Measurements from ENCODE around the gene TOE1.
"Not testable (repeated sequence)": the region's sequence is repeated elsewhere in the genome, so short reads cannot be mapped to it uniquely, and the experiment has no call there.

TOE1 gene

GRCh38 chr1:45354838-45355237 is 14.9 kb downstream of the TOE1 start:
- H3K9me3 Mint-ChIP-seq, result no peaks in the 10 kb centered on the region
- no peaks in the 10 kb centered on the region for H3K27me3 Mint-ChIP-seq (ENCODE audit: low read depth)
- peaks cover 8% of the 10 kb centered on the region for H3K4me1 Mint-ChIP-seq (ENCODE audit: low read depth)
- no peak overlapping the region for H3K27ac Mint-ChIP-seq
- H3K4me3 Mint-ChIP-seq, result no peak overlapping the region
- DNase-seq (ENCODE audit: low spot score), result no peak
- no peaks in the 10 kb centered on the region for H3K36me3 Mint-ChIP-seq (ENCODE audit: low read depth)

GRCh38 chr1:45355683-45356082 is 15.7 kb downstream of the TOE1 start:
- H3K4me3 Mint-ChIP-seq, result no peak overlapping the region
- peaks cover 6% of the 10 kb centered on the region for H3K4me1 Mint-ChIP-seq (ENCODE audit: low read depth)
- DNase-seq (ENCODE audit: low spot score), result no peak
- H3K27me3 Mint-ChIP-seq (ENCODE audit: low read depth), result no peaks in the 10 kb centered on the region
- no peaks in the 10 kb centered on the region for H3K9me3 Mint-ChIP-seq
- H3K27ac Mint-ChIP-seq, result no peak overlapping the region
- no peaks in the 10 kb centered on the region for H3K36me3 Mint-ChIP-seq (ENCODE audit: low read depth)

GRCh38 chr1:45356186-45356585 is 16.2 kb downstream of the TOE1 start:
- Mint-ChIP-seq H3K36me3 (ENCODE audit: low read depth) (no peaks in the 10 kb centered on the region), H3K9me3 (no peaks in the 10 kb centered on the region), H3K4me1 (ENCODE audit: low read depth) (peaks cover 6% of the 10 kb centered on the region), H3K27ac (no peak overlapping the region), H3K27me3 (ENCODE audit: low read depth) (no peaks in the 10 kb centered on the region), H3K4me3 (no peak overlapping the region)
- no peak for DNase-seq (ENCODE audit: low spot score)

- no peak overlapping the region for H3K4me3 Mint-ChIP-seq
- no peak for DNase-seq (ENCODE audit: low spot score)
- H3K27ac Mint-ChIP-seq, result no peak overlapping the region
- H3K9me3 Mint-ChIP-seq, result no peaks in the 10 kb centered on the region
- H3K27me3 Mint-ChIP-seq (ENCODE audit: low read depth), result no peaks in the 10 kb centered on the region
- H3K4me1 Mint-ChIP-seq (ENCODE audit: low read depth), result peaks cover 2% of the 10 kb centered on the region
- no peaks in the 10 kb centered on the region for H3K36me3 Mint-ChIP-seq (ENCODE audit: low read depth)
These were observed 20.0 kb downstream of the TOE1 start for GRCh38 chr1:45359882-45360513.

- not testable (repeated sequence) for H3K4me1 Mint-ChIP-seq (ENCODE audit: low read depth); H3K9me3 Mint-ChIP-seq; DNase-seq (ENCODE audit: low spot score); H3K36me3 Mint-ChIP-seq (ENCODE audit: low read depth); H3K4me3 Mint-ChIP-seq; H3K27me3 Mint-ChIP-seq (ENCODE audit: low read depth); H3K27ac Mint-ChIP-seq
These were observed 21.0 kb downstream of the TOE1 start for GRCh38 chr1:45360981-45361380.

GRCh38 chr1:45364294-45364693 is 24.3 kb downstream of the TOE1 start:
- H3K27me3 Mint-ChIP-seq (ENCODE audit: low read depth), result no peaks in the 10 kb centered on the region
- H3K27ac Mint-ChIP-seq, result no peak overlapping the region
- DNase-seq (ENCODE audit: low spot score), result no peak
- no peak overlapping the region for H3K4me3 Mint-ChIP-seq
- no peaks in the 10 kb centered on the region for H3K9me3 Mint-ChIP-seq
- H3K4me1 Mint-ChIP-seq (ENCODE audit: low read depth), result peaks cover 2% of the 10 kb centered on the region
- no peaks in the 10 kb centered on the region for H3K36me3 Mint-ChIP-seq (ENCODE audit: low read depth)

GRCh38 chr1:45365051-45365450 is 25.1 kb downstream of the TOE1 start:
- Mint-ChIP-seq H3K9me3 (no peaks in the 10 kb centered on the region), H3K4me3 (no peak overlapping the region), H3K27ac (no peak overlapping the region), H3K36me3 (ENCODE audit: low read depth) (no peaks in the 10 kb centered on the region), H3K27me3 (ENCODE audit: low read depth) (no peaks in the 10 kb centered on the region), H3K4me1 (ENCODE audit: low read depth) (peaks cover under 1% of the 10 kb centered on the region)
- no peak for DNase-seq (ENCODE audit: low spot score)

GRCh38 chr1:45370575-45370974 is 30.6 kb downstream of the TOE1 start:
- H3K27ac Mint-ChIP-seq, result no peak overlapping the region
- peaks cover 2% of the 10 kb centered on the region for H3K27me3 Mint-ChIP-seq (ENCODE audit: low read depth)
- peaks cover 4% of the 10 kb centered on the region for H3K4me1 Mint-ChIP-seq (ENCODE audit: low read depth)
- H3K4me3 Mint-ChIP-seq, result no peak overlapping the region
- DNase-seq (ENCODE audit: low spot score), result no peak
- H3K36me3 Mint-ChIP-seq (ENCODE audit: low read depth), result no peaks in the 10 kb centered on the region
- H3K9me3 Mint-ChIP-seq, result no peaks in the 10 kb centered on the region

GRCh38 chr1:45373573-45373972 is 33.6 kb downstream of the TOE1 start:
- no peaks in the 10 kb centered on the region for H3K9me3 Mint-ChIP-seq
- no peak overlapping the region for H3K4me3 Mint-ChIP-seq
- no peak for DNase-seq (ENCODE audit: low spot score)
- H3K27ac Mint-ChIP-seq, result no peak overlapping the region
- peaks cover 2% of the 10 kb centered on the region for H3K27me3 Mint-ChIP-seq (ENCODE audit: low read depth)
- peaks cover 4% of the 10 kb centered on the region for H3K4me1 Mint-ChIP-seq (ENCODE audit: low read depth)
- H3K36me3 Mint-ChIP-seq (ENCODE audit: low read depth), result no peaks in the 10 kb centered on the region

GRCh38 chr1:45375104-45376090 is 35.4 kb downstream of the TOE1 start:
- Mint-ChIP-seq H3K36me3 (ENCODE audit: low read depth) (no peaks in the 10 kb centered on the region), H3K27me3 (ENCODE audit: low read depth) (peaks cover 2% of the 10 kb centered on the region), H3K4me1 (ENCODE audit: low read depth) (peaks cover 4% of the 10 kb centered on the region), H3K4me3 (no peak overlapping the region), H3K9me3 (no peaks in the 10 kb centered on the region), H3K27ac (no peak overlapping the region)
- DNase-seq (ENCODE audit: low spot score), result no peak

GRCh38 chr1:45378184-45378583 is 38.2 kb downstream of the TOE1 start:
- peaks cover 4% of the 10 kb centered on the region for H3K27me3 Mint-ChIP-seq (ENCODE audit: low read depth)
- H3K9me3 Mint-ChIP-seq, result no peaks in the 10 kb centered on the region
- H3K27ac Mint-ChIP-seq, result no peak overlapping the region
- peaks cover 2% of the 10 kb centered on the region for H3K4me1 Mint-ChIP-seq (ENCODE audit: low read depth)
- H3K36me3 Mint-ChIP-seq (ENCODE audit: low read depth), result no peaks in the 10 kb centered on the region
- DNase-seq (ENCODE audit: low spot score), result no peak
- no peak overlapping the region for H3K4me3 Mint-ChIP-seq

- H3K27me3 Mint-ChIP-seq (ENCODE audit: low read depth), result peaks cover 4% of the 10 kb centered on the region
- H3K4me1 Mint-ChIP-seq (ENCODE audit: low read depth), result no peaks in the 10 kb centered on the region
- no peaks in the 10 kb centered on the region for H3K9me3 Mint-ChIP-seq
- no peak for DNase-seq (ENCODE audit: low spot score)
- H3K4me3 Mint-ChIP-seq, result no peak overlapping the region
- no peak overlapping the region for H3K27ac Mint-ChIP-seq
- no peaks in the 10 kb centered on the region for H3K36me3 Mint-ChIP-seq (ENCODE audit: low read depth)
These were observed 39.6 kb downstream of the TOE1 start for GRCh38 chr1:45379524-45379923.

- Mint-ChIP-seq H3K4me1 (ENCODE audit: low read depth) (no peaks in the 10 kb centered on the region), H3K36me3 (ENCODE audit: low read depth) (no peaks in the 10 kb centered on the region), H3K27me3 (ENCODE audit: low read depth) (peaks cover 4% of the 10 kb centered on the region), H3K27ac (no peak overlapping the region), H3K4me3 (no peak overlapping the region), H3K9me3 (no peaks in the 10 kb centered on the region)
- no peak for DNase-seq (ENCODE audit: low spot score)
These were observed 40.2 kb downstream of the TOE1 start for GRCh38 chr1:45380125-45380524.

GRCh38 chr1:45380730-45381129 is 40.8 kb downstream of the TOE1 start:
- H3K9me3 Mint-ChIP-seq, result no peaks in the 10 kb centered on the region
- no peak overlapping the region for H3K27ac Mint-ChIP-seq
- no peaks in the 10 kb centered on the region for H3K36me3 Mint-ChIP-seq (ENCODE audit: low read depth)
- no peak overlapping the region for H3K4me3 Mint-ChIP-seq
- no peak for DNase-seq (ENCODE audit: low spot score)
- H3K4me1 Mint-ChIP-seq (ENCODE audit: low read depth), result no peaks in the 10 kb centered on the region
- peaks cover 2% of the 10 kb centered on the region for H3K27me3 Mint-ChIP-seq (ENCODE audit: low read depth)
